Erythroblast (primary cell): Measurements from ENCODE around the gene FLT1.

Experiments used
- DNase-seq, 2 experiments: peaks; one replicate each; lab custom pipeline; 2025; lab: John Stamatoyannopoulos, UW
- GATA1 ChIP-seq: IDR thresholded peaks from 2 replicates; pipeline ENCODE4 v1.6.1; 2011; ENCODE audit warnings: low read depth, mild to moderate bottlenecking, control low read depth, low read length, moderate library complexity
- POLR2A ChIP-seq: IDR thresholded peaks from 2 replicates; pipeline ENCODE4 v1.6.1; 2011; ENCODE audit warnings: mild to moderate bottlenecking, low read length

The FLT1 gene

GRCh38 chr13:28329395-28330158 is 165.4 kb downstream of the FLT1 start:
- no peak for DNase-seq
- TF ChIP-seq POLR2A: no peak
- TF ChIP-seq GATA1: no peak

DNA sequence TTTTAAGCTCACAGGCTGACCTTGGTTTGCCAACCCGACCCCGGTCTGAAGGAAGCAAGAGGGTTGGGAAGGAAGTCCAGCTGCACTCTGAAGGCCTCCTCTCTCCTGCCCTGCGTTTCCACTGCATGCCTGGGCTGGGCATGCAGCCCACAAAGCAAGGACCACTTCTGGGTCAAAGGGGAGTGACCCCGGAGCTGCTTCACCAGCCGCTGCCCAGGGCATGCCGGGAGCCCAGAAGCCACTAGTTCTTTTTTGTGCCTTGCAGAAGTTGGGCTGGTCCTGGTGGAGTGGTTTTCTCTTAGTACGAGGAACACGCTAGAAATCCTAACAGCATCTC is 166.7 kb downstream of the FLT1 start:
- no peak for TF ChIP-seq POLR2A
- no peak for DNase-seq

DNA sequence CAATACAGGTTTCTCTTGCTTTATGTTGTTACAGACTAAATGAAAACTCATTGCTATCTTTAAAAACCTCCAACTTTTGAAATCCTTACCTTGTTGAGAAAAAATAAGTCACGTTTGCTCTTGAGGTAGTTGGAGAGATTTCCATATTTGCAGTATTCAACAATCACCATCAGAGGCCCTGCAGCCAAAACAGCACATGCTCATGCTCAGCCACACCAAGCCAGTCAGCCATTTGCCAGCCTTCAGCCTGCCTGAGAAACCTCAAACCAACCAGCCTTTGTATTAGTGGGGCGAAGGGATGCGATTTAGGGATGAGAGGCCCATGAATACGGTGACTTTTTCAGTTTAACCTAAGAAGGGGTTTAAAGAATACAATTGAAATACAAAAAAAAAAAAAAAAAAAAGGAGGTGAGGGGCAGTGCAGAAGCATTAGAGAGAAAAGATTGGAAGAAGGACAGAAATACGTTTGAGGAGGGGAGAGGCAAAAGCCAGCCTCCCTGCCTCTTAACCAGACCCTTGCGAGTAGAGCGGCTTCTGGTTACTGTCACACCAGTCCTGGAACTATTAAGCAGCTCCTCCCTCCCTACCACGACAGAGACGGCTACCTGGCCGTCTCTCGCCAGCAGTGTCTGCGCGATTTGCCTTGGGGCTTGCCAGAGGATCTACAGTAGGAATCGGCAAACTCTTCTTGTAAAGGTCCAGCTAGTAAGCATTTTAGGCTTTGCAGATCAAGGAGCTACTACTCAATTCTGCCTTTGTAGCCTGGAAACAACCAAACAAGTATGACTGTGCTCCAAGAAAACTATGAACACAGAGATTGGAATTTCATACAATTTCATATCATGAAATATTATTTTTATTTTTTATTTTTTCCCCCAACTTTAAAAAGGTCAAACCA is 167.3 kb downstream of the FLT1 start:
- TF ChIP-seq POLR2A (no peak), GATA1 (no peak)
- DNase-seq: no peak

- TF ChIP-seq POLR2A (no peak), GATA1 (no peak)
Observed at GRCh38 chr13:28326056-28326455, 168.9 kb downstream of the FLT1 start.

DNA sequence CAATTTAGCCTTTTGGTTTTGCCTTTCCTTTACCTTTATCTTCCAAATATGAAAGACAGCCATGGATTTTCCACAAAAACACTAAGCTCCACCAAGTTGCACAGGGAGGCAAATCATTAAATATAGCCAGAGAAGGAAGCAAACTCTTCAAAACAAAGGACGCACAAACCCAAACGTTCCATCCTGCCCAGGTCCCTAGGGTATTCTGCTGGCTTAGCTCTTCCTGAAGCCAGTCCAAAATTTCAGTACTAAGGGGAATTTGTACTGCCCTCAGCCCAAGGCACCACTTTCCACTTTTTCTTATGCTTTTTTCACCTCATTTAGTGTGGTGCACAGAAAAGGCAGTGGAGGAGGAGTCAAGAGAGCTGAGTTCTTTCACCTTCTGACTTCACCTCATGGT is 169.9 kb downstream of the FLT1 start:
- no peak for DNase-seq
- TF ChIP-seq GATA1: no peak

More at GRCh38 chr13:28326056-28326455, 168.9 kb downstream of the FLT1 start:
- no peak for DNase-seq

DNA sequence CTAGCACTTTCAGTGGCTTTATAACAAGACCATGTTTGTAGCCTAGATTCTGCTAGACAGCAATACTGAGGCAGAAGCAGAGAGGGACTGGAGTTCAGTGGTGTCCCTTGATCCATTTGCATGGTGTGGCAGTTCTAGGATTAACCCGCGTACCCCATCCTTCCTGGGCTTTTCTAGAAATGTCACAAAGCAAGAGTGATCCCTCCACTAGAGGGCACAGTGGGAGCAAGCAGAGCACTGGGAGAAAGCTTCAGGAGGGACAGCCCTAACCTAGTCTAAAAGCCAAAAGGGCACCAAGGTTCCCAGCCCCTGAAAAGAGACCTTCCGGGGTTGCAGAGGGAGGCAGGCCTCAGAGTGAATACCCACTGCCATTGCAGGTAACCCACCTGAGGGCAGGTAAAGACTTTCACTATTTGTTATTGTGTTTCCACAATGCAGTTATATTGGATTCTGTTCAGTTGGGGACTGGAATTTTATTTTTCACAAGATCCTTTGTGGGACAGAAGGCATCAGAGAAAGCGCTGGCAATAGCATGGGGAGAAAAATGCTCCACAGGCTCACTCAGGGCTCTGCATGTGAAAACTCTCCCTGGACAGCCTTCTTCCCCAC is 170.6 kb downstream of the FLT1 start:
- DNase-seq: peak; percentile 59 to 70
- TF ChIP-seq POLR2A (no peak), GATA1 (no peak)

DNA sequence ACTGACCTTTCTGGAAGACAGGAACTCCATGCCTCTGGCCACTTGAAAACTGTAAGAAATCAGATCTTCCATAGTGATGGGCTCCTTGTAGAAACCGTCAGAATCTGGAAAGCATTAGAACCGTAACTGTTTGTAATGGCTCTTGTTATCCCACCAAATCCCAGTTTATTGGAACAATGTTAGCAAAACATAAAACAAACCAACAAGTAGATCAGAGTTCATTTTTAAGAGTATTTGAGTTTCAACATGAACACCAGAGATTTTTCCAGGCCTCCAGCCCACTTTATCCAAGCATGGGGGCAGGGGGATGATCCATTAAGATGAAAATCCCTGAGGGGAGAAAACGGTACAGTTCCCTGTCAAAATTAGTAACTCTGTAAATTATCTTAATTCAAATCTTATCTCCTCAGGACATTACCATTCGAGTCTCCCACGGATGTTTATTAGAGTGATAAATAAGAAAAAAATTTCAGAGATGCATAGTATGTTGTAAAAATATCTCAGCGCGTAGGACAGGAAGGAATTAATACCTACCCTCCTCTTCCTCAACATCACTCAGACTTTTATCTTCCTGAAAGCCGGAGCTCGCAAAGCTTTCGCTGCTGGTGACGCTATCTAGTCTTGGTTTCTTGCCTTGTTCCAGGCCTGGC is 172.5 kb downstream of the FLT1 start:
- no peak for TF ChIP-seq POLR2A
- TF ChIP-seq GATA1: no peak
- no peak for DNase-seq

GRCh38 chr13:28321756-28322155 is 173.2 kb downstream of the FLT1 start:
- DNase-seq: no peak

GRCh38 chr13:28320884-28321574 is 173.9 kb downstream of the FLT1 start:
- DNase-seq: no peak
- TF ChIP-seq POLR2A: no peak
- no peak for TF ChIP-seq GATA1

More at GRCh38 chr13:28321756-28322155, 173.2 kb downstream of the FLT1 start:
- TF ChIP-seq POLR2A (no peak), GATA1 (no peak)

DNA sequence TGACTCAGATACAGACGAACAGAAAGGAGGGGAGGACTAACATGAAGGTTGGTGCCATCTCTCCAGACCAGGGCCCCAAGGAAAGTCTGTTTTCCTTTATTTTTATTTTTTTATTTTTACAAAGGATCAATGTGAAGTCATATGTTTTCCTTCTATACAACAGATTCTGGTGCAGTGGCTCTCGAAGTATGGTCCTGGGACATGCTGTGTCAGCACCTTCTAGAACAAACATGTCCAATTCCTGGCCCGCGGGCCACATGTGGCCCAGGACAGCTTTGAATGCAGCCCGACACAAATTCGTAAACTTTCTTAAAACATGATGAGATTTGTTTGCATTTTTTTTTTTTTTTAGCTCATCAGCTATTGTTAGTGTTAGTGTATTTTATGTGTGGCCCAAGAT is 174.7 kb downstream of the FLT1 start:
- TF ChIP-seq POLR2A (no peak), GATA1 (no peak)
- no peak for DNase-seq

DNA sequence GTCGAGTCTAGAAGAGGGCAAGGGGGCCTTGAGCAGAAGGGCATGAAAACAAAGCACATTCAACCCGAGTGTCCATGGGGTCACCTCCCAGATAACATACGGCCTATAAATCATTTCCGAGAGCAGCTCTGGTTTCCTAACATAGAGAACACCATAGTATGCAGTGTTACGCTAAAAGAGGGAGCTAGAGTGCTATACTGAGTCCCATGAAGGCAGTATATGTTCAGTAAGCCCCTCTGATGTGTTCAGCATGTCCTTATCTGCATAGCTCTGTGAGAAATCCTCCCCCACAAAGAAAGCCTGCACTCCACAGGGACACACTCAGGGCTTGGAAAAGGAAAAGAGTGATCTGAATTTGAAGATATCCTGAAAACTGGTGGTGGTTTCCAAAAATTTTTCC is 175.4 kb downstream of the FLT1 start:
- no peak for TF ChIP-seq GATA1
- no peak for TF ChIP-seq POLR2A
- DNase-seq: no peak

- DNase-seq: no peak
- TF ChIP-seq GATA1 (no peak), POLR2A (no peak)
Observed at GRCh38 chr13:28318496-28318895, 176.4 kb downstream of the FLT1 start.

- TF ChIP-seq GATA1 (no peak), POLR2A (no peak)
- no peak for DNase-seq
Observed at GRCh38 chr13:28316836-28317235, 178.1 kb downstream of the FLT1 start.

GRCh38 chr13:28316129-28316528 is 178.8 kb downstream of the FLT1 start:
- no peak for TF ChIP-seq GATA1
- TF ChIP-seq POLR2A: no peak
- DNase-seq: no peak
